Activated CD4-positive, alpha-beta T cell treated with anti-CD3 and anti-CD28 coated beads for 1 hour (primary cell): ENCODE data around the gene SLC49A3.
"Not testable (repeated sequence)": the region's sequence is repeated elsewhere in the genome, so short reads cannot be mapped to it uniquely, and the experiment has no call there.

ENCODE experiments used
- DNase-seq: peaks from one replicate; pipeline ENCODE4 v3.0.0-alpha.2; 2020

The SLC49A3 gene

GRCh38 chr4:700587-701264, 11.8 kb upstream of the SLC49A3 start:
- DNase-seq = no peak

GRCh38 chr4:699816-700580, 11.0 kb upstream of the SLC49A3 start:
- no peak for DNase-seq

GRCh38 chr4:694341-694940, 5.5 kb upstream of the SLC49A3 start:
- DNase-seq = not testable (repeated sequence)

GRCh38 chr4:692771-693554, 4.0 kb upstream of the SLC49A3 start:
- DNase-seq = no peak

DNA sequence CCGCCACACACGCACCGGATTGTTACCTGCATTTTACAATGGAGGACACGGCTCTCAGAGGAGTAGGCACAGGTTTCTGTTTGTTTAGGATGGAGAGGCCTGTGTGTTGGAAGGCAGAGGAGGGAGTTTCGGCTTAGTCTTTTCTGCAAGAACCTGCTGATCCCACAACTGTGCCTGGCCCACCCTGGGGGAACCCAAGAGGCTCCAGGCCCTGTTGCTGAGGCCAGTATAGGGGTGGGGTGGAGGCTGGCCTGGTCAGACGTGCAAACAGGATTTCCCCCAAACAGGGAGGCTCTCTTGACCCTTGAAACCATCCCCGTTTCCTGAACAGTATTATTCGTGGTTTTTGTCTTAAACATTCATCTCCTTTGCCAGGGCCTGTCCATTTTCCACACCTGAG, 772 bp upstream of the SLC49A3 start:
- no peak for DNase-seq

GRCh38 chr4:687971-688853, 739 bp downstream of the SLC49A3 start:
- no peak for DNase-seq

DNA sequence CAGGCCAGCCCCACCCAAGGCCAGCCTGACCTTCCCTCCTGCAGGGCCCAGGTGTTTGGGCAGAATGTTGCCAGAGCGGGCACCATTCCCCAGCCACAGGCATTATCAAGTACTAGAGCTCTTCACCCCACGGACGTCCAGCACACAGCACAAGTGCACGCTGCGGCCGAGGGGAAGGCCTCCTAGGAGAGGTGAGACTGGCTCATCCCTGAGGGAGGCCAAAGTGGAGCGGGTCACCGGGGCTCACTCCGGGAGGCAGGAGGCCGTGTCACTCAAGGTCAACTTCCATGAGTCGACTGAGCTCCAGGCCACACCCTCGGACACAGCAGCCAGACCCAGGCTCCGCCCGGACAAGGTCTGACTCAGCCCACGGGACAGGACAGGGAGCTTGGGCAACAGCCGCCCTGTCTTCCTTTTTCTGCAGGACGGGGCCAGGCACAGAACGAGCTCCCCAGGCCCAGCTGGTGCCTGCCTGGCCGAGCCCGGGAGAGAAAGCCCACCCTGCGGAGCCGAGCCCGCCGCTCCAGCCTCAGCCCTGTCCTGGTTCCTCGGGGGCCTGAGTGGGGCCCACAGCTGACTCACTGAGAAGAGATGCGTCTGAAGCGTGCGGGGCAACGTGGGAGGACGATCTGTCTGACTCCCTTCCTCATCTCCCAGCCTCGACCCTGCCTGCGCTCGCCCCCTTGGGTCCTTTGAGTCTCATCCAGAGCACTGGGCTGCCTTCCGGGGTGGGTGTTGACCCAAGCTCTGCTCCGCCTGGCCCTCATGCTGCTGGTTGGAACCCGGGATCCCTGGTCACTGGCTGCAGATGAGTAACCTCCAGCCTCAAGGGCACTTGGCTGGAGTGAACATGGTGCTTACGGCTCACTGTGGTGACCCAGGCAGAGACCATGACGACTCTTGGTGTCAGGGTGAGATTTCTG, 1.6 kb downstream of the SLC49A3 start:
- no peak for DNase-seq

- DNase-seq = no peak
Observed at GRCh38 chr4:686413-687040, 2.4 kb downstream of the SLC49A3 start.

DNA sequence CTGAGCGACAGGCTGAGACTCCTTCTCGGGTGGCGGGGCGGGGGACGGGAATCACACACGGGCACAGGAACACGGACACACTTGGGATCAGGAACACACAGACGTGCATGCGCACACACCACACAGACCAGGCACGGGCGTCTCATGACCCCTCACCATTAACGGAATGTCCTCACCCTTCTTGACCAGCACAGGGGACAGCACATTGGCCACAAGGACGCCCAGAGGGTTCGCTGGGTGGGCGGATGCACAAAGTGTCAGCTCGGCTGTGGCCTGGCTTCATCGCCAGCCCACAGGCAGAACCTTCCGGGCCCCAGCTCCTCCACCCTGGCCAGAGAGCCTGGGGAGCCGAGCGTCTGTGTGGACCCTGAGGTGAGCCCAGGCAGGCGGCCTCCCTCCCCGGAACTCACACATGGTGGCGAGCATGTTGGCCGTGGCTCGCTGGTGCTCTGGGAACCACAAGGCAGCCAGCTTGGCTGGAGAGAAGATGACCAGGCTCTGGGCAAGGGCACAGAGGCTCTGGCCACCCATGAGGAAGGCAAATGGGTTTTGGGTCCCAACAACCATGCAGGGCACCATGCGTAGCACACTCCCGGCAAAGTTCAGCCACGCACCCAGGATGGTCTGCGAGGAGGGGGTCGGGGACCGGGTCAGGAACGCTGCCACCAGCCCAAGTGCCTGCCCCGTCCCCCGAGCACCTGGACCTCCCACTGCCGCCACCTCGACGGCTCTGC, 3.1 kb downstream of the SLC49A3 start:
- no peak for DNase-seq

DNA sequence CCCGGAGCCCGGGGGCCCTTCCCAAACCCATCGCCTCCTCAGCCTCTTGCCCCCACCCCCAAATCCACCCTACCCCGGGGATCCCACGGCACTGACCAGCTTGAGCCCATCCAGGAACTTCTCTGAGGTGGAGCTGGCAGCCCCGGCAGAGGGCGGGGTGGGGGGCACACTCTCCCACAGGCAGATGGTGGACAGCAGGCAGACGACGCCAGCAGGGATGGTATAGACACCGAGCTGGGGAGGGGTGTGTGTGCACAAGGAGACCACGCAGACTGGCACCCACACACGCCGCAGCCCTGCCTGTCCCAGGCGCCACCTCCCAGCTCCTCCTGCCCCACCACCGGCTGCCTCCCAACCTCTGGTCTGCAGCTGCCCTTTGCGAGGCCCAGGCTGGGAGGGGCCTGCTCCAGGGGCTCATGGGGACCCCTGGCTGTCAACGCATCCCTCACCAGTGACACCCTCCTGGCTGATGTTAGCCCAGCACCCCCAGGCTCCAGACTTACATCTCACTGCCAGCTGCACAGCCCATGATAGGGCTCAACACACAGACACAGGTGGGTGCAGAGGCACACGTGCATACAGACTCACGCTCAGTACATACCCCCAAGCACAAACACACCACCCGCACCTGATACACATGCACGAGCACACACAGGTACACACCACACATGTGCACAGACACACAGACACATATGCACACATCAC, 4.2 kb downstream of the SLC49A3 start:
- no peak for DNase-seq

- DNase-seq = no peak
Observed at GRCh38 chr4:683982-684622, 4.8 kb downstream of the SLC49A3 start.

DNA sequence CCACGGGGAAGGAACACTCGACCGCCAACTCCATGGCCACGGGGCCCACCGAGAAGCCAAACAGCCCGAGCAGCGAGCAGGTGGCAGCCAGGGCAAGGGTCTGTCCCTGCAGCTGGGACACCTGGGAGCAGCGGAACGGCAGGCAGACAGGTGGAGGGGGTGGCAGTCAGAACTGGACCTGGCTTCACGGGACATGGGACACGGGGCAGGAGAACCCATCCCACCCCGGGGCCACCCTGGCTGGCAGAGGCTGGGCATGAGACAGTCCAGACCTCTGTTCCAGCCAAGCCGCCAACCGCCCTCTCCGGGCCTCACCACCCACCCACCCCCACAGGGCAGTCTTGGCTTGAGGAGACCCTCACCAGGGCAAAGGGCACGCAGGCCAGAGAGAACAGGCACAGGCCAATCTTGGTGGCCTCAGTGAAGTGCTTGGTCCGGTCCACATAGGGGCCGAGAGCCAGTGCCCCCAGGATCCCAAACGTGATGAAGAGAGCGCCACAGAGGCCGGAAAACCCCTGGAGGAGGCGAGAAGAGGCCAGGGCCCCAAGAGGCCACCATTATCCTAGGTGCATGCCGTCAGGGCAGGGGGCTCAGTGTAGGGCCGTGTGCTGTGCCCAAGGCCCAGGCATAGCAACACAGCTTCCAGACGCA, 5.6 kb downstream of the SLC49A3 start:
- DNase-seq = no peak

DNA sequence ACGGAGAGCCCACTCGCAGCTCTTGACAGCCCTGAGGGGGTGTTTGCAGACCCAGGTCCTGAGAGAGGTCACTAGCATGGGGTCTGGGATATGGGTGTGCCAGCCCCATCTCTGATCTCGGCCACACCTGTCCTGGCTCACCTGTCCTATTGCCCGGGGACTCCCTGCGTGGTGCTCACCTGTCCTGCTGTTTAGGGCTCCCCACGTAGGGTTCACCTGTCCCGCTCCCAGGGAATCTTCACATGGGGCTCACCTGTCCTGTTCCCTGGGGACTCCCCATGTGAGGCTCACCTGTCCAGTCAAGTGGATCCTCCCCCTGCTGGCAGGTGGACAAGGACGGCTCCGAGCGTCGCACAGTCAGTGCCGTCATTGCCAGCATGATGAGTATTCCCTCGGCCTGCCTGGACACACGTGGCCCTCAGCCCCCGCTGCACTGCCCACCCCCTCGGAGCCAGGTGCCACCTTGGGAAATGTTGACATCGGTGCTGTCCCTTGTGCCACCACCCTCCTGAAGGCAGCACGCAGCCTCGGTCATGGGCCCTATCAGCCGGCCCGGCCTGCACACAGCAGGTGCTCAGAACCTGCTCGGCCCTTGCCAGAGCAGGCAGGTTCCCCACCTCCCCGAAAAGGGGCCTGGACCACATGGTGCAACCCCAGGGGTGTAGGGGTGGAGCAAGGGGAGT, 6.3 kb downstream of the SLC49A3 start:
- DNase-seq = no peak

DNA sequence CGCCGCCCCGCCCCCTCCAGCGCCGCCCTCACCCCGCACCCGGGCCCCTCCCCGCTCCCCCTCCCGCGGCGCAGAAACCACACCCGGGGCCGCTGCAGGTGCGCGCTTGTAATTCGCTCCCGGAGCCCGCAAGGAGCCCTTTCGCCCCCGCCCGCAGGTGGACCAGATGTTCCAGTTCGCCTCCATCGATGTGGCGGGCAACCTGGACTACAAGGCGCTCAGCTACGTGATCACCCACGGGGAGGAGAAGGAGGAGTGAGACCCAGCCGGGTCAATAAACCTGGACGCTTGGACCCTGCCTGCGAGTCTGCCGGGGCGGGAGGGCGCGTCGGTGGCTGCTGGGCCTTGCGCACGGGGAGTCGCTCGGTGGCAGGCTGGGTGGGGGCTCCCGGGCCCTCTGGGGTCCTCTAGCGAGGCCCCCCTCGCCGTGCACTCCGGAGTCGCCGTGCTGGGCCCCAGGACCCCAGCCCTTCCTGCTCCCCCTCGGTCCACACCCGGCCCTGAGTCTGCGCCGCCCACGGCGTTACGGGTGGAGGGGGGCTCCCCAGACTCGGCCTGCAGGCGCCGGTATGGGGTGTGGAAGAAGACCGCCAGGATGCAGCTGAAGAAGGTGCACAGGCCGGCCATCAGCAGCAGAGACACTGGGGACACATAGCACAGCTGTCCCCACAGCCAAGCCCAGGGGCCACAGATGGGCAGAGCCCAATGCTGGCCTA, 7.1 kb downstream of the SLC49A3 start:
- DNase-seq = no peak

DNA sequence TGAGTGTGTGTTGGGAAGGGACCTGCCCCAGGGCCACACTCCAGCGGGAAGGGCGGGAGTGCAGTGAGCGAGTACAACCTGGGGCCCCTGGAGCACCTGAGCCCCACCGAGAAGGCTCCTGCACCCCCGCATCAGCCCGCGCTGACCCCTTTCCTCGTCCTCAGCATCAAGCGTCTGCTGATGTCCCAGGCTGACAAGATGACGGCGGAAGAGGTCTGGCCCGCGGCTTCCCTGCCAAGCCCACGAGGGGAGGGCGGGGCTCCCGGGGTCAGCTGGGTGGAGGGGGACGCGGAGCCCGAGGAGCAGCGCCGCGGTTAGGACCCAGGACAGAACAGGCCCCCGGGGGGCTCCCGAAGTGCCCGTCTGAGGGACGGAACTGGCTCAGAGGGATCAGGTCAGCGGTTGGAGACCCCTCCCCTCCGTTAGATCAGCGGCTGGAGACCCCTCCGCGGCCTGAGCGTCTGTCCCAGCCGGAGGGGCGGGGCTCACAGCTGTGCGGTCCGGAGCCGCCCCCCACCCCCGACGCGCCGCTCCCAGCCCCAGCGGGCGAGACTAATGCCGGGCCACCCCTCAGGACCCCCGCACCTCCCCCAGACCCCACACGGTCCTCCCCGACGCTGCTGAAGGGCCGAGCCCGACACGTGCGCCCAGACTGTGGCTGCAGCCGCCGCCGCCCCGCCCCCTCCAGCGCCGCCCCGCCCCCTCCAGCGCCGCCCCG, 7.9 kb downstream of the SLC49A3 start:
- DNase-seq = no peak

- DNase-seq = no peak
Observed at GRCh38 chr4:680551-680927, 8.4 kb downstream of the SLC49A3 start.
